Measurements from ENCODE around the gene LYPD6.

Gene LYPD6

GRCh38 chr2:149418065-149418464 is 87.7 kb downstream of the LYPD6 start:
- no peak for TF ChIP-seq MAX (IDR thresholded peaks at IDR 0.05)
- TF ChIP-seq EP300 (IDR thresholded peaks at IDR 0.05; ENCODE audit: borderline replicate concordance) = no peak
- TF ChIP-seq REST (IDR thresholded peaks at IDR 0.05; ENCODE audit: low read depth) = no peak
- TF ChIP-seq TCF12 (IDR thresholded peaks at IDR 0.05; ENCODE audit: low read depth) = no peak
- no peak for TF ChIP-seq CEBPB (IDR thresholded peaks at IDR 0.05)
- no peak for TF ChIP-seq ZBTB7A (IDR thresholded peaks at IDR 0.05; ENCODE audit: low read depth)
- TF ChIP-seq TEAD4 (IDR thresholded peaks at IDR 0.05) = no peak
- TF ChIP-seq EGR1 (IDR thresholded peaks at IDR 0.05) = no peak
- TF ChIP-seq CREB1 (IDR thresholded peaks at IDR 0.05; ENCODE audit: low read depth) = no peak
- no peak for TF ChIP-seq NFIC (IDR thresholded peaks at IDR 0.05)
- no peak for TF ChIP-seq FOXM1 (IDR thresholded peaks at IDR 0.05; ENCODE audit: borderline replicate concordance, low read depth)
- TF ChIP-seq YY1 (IDR thresholded peaks at IDR 0.05; ENCODE audit: low read depth) = no peak
- TF ChIP-seq USF1 (IDR thresholded peaks at IDR 0.05) = no peak

GRCh38 chr2:149420053-149420963 is 89.9 kb downstream of the LYPD6 start:
- TF ChIP-seq CREB1 (IDR thresholded peaks at IDR 0.05; ENCODE audit: low read depth) (no peak), FOXM1 (IDR thresholded peaks at IDR 0.05; ENCODE audit: borderline replicate concordance, low read depth) (no peak), USF1 (IDR thresholded peaks at IDR 0.05) (no peak), NFIC (IDR thresholded peaks at IDR 0.05) (no peak), TAF1 (IDR thresholded peaks at IDR 0.05; ENCODE audit: low read depth) (no peak), TEAD4 (IDR thresholded peaks at IDR 0.05) (no peak), YY1 (IDR thresholded peaks at IDR 0.05; ENCODE audit: low read depth) (no peak), ZBTB7A (IDR thresholded peaks at IDR 0.05; ENCODE audit: low read depth) (no peak), CEBPB (IDR thresholded peaks at IDR 0.05) (no peak), REST (IDR thresholded peaks at IDR 0.05; ENCODE audit: low read depth) (no peak), EP300 (IDR thresholded peaks at IDR 0.05; ENCODE audit: borderline replicate concordance) (no peak), EGR1 (IDR thresholded peaks at IDR 0.05) (no peak)

GRCh38 chr2:149421791-149422190 is 91.4 kb downstream of the LYPD6 start:
- TF ChIP-seq CEBPB (IDR thresholded peaks at IDR 0.05) (no peak), TAF1 (IDR thresholded peaks at IDR 0.05; ENCODE audit: low read depth) (no peak), MAX (IDR thresholded peaks at IDR 0.05) (no peak), RAD21 (IDR thresholded peaks at IDR 0.05; ENCODE audit: low read depth) (no peak), USF1 (IDR thresholded peaks at IDR 0.05) (no peak), TCF12 (IDR thresholded peaks at IDR 0.05; ENCODE audit: low read depth) (no peak), ZBTB7A (IDR thresholded peaks at IDR 0.05; ENCODE audit: low read depth) (no peak), EGR1 (IDR thresholded peaks at IDR 0.05) (no peak), YY1 (IDR thresholded peaks at IDR 0.05; ENCODE audit: low read depth) (no peak), TEAD4 (IDR thresholded peaks at IDR 0.05) (no peak), FOXM1 (IDR thresholded peaks at IDR 0.05; ENCODE audit: borderline replicate concordance, low read depth) (no peak), REST (IDR thresholded peaks at IDR 0.05; ENCODE audit: low read depth) (no peak), NFIC (IDR thresholded peaks at IDR 0.05) (no peak), CREB1 (IDR thresholded peaks at IDR 0.05; ENCODE audit: low read depth) (no peak), EP300 (IDR thresholded peaks at IDR 0.05; ENCODE audit: borderline replicate concordance) (no peak)

Data from Ishikawa (cell line).